MM.1S (cell line): ENCODE results near the gene HLA-DMA.

Experiments
- DNase-seq: peaks from one replicate; pipeline ENCODE4 v3.0.0-alpha.2; 2015
- H2AFZ ChIP-seq: fragments of 300-600 bp; sonication (generic); 2 replicates; pipeline ENCODE4 v1.6.0; 2016; ENCODE audit warnings: antibody characterized with exemption, low read length
- H3F3A ChIP-seq: fragments of 300-600 bp; sonication (generic); 2 replicates; pipeline ENCODE4 v1.6.1; 2016; ENCODE audit warnings: mild to moderate bottlenecking, antibody characterized with exemption, low read length, moderate library complexity, mixed read lengths; ENCODE audit not compliant: insufficient read depth
- H3K27ac ChIP-seq: fragments of 300-600 bp; sonication (generic); 2 replicates; pipeline ENCODE4 v1.5.1; 2016; ENCODE audit warnings: mild to moderate bottlenecking, low read length
- H3K27me3 ChIP-seq: fragments of 300-600 bp; sonication (generic); replicated peaks from 2 replicates; pipeline ENCODE4 v1.6.0; 2016; ENCODE audit warnings: low read length; ENCODE audit not compliant: insufficient read depth
- H3K36me3 ChIP-seq: fragments of 300-600 bp; sonication (generic); replicated peaks from 2 replicates; pipeline ENCODE4 v1.6.1; 2016; ENCODE audit warnings: mild to moderate bottlenecking, low read length, mixed read lengths; ENCODE audit not compliant: insufficient read depth
- H3K4me1 ChIP-seq: fragments of 300-600 bp; sonication (generic); 2 replicates; pipeline ENCODE4 v1.6.1; 2016; ENCODE audit warnings: low read length, mixed read lengths
- H3K4me2 ChIP-seq: fragments of 300-600 bp; sonication (generic); 2 replicates; pipeline ENCODE4 v1.6.0; 2016; ENCODE audit warnings: low read depth, low read length
- H3K4me3 ChIP-seq: fragments of 300-600 bp; sonication (generic); 2 replicates; pipeline ENCODE4 v1.5.1; 2016; ENCODE audit warnings: low read length, mixed read lengths
- H3K79me2 ChIP-seq: fragments of 300-600 bp; sonication (generic); 2 replicates; pipeline ENCODE4 v1.6.1; 2016; ENCODE audit warnings: mixed run types, low read length, mixed read lengths
- H3K9ac ChIP-seq: fragments of 300-600 bp; sonication (generic); 2 replicates; pipeline ENCODE4 v1.6.1; 2016; ENCODE audit warnings: low read length, mixed read lengths
- H3K9me2 ChIP-seq: fragments of 300-600 bp; sonication (generic); replicated peaks from 2 replicates; pipeline ENCODE4 v1.6.1; 2016; ENCODE audit warnings: mild to moderate bottlenecking, low read length, mixed read lengths; ENCODE audit not compliant: insufficient read depth
- H3K9me3 ChIP-seq: fragments of 300-600 bp; sonication (generic); replicated peaks from 2 replicates; pipeline ENCODE4 v1.6.1; 2016; ENCODE audit warnings: mild to moderate bottlenecking, low read length, mixed read lengths; ENCODE audit not compliant: insufficient read depth
- H4K20me1 ChIP-seq: fragments of 300-600 bp; sonication (generic); 2 replicates; pipeline ENCODE4 v1.6.1; 2016; ENCODE audit warnings: mild to moderate bottlenecking, low read length, moderate library complexity, mixed read lengths; ENCODE audit not compliant: insufficient read depth
- CTCF ChIP-seq: fragments of 300-600 bp; sonication (generic); IDR thresholded peaks from 2 replicates; pipeline ENCODE4 v1.5.1; 2016; ENCODE audit warnings: antibody characterized with exemption, low read length, mixed read lengths
- EZH2 ChIP-seq: fragments of 300-600 bp; sonication (generic); optimal IDR thresholded peaks from 2 replicates; pipeline ENCODE3; 2017; ENCODE audit warnings: low read depth, mild to moderate bottlenecking, antibody characterized with exemption, low read length, mixed read lengths
- EZH2phosphoT487 ChIP-seq: fragments of 300-600 bp; sonication (generic); IDR thresholded peaks from 2 replicates; pipeline ENCODE4 v1.6.1; 2018; ENCODE audit warnings: antibody characterized with exemption, low read length

Gene HLA-DMA

GRCh38 chr6:32952817-32953739 is at the start of gene HLA-DMA:
HLA-DMA (minus strand) TSS chr6:32953097; CDS start chr6:32953036, 61 bp downstream.
- H3F3A ChIP-seq, result no peaks in the 10 kb centered on the region
- no peaks in the 10 kb centered on the region for H3K36me3 ChIP-seq
- TF ChIP-seq EZH2, result no peak
- no peak for TF ChIP-seq EZH2phosphoT487
- TF ChIP-seq CTCF, result peak; percentile 66
- H3K27ac ChIP-seq, result peak within 1 kb of the TSS; percentile 1; the same call in 1 of the 2 replicates
- H3K4me3 ChIP-seq, result peak within 1 kb of the TSS; percentile 42
- no peaks in the 10 kb centered on the region for H4K20me1 ChIP-seq
- no peaks in the 10 kb centered on the region for H3K27me3 ChIP-seq
- H3K4me2 ChIP-seq, result peak within 1 kb of the TSS; percentile 49
- peak; percentile 90 for DNase-seq
- H3K4me1 ChIP-seq, result peaks cover 29% of the 10 kb centered on the region
- H2AFZ ChIP-seq, result peak within 1 kb of the TSS; percentile 36
- H3K9me3 ChIP-seq, result no peaks in the 10 kb centered on the region
- peak within 1 kb of the TSS; percentile 15; the same call in 1 of the 2 replicates for H3K9ac ChIP-seq
- H3K79me2 ChIP-seq, result no peaks in the 10 kb centered on the region; the same call in 1 of the 2 replicates
- no peaks in the 10 kb centered on the region for H3K9me2 ChIP-seq

GRCh38 chr6:33001685-33002084 is 48.8 kb upstream of the HLA-DMA start:
- TF ChIP-seq EZH2 (no peak), CTCF (no peak), EZH2phosphoT487 (no peak)
- no peaks in the 10 kb centered on the region for H3K27me3 ChIP-seq
- H3K9ac ChIP-seq, result no peak overlapping the region

GRCh38 chr6:33000055-33000454 is 47.2 kb upstream of the HLA-DMA start:
- no peak overlapping the region for H3K4me3 ChIP-seq
- no peaks in the 10 kb centered on the region for H3K9me3 ChIP-seq
- H3K79me2 ChIP-seq, result no peaks in the 10 kb centered on the region
- no peaks in the 10 kb centered on the region for H4K20me1 ChIP-seq
- H3K4me1 ChIP-seq, result no peaks in the 10 kb centered on the region
- DNase-seq, result peak; percentile 51
- H3F3A ChIP-seq, result no peaks in the 10 kb centered on the region
- no peak overlapping the region for H3K9ac ChIP-seq
- H3K36me3 ChIP-seq, result no peaks in the 10 kb centered on the region
- 0 out of 2 replicates have a peak overlapping the region, but pooled peaks have one; percentile 8 for H2AFZ ChIP-seq
- no peak for TF ChIP-seq EZH2phosphoT487
- TF ChIP-seq EZH2, result no peak
- peak; percentile 48 for TF ChIP-seq CTCF
- H3K27ac ChIP-seq, result no peak overlapping the region
- no peaks in the 10 kb centered on the region for H3K27me3 ChIP-seq
- no peaks in the 10 kb centered on the region for H3K9me2 ChIP-seq
- 0 out of 2 replicates have a peak overlapping the region, but pooled peaks have one; percentile 12 for H3K4me2 ChIP-seq

More at GRCh38 chr6:33001685-33002084, 48.8 kb upstream of the HLA-DMA start:
- Histone ChIP-seq H3K4me3 (no peak overlapping the region), H3K9me3 (no peaks in the 10 kb centered on the region), H4K20me1 (no peaks in the 10 kb centered on the region), H3K27ac (no peak overlapping the region), H3K36me3 (no peaks in the 10 kb centered on the region), H3K79me2 (no peaks in the 10 kb centered on the region), H2AFZ (no peak overlapping the region), H3F3A (no peaks in the 10 kb centered on the region), H3K9me2 (no peaks in the 10 kb centered on the region), H3K4me2 (no peak overlapping the region), H3K4me1 (no peaks in the 10 kb centered on the region)
- DNase-seq, result no peak
